ENCODE data around the gene KRTDAP. TPM values are rescaled to one million over a fixed set of nuclear protein-coding genes. Genes with fewer than 3 reads are reported as not detected.
A peak's percentile ranks its signal among the peaks of the same experiment; 100 is the strongest.

KRTDAP gene
- total RNA-seq, 1 donor from 2014 or later: not detected

DNA sequence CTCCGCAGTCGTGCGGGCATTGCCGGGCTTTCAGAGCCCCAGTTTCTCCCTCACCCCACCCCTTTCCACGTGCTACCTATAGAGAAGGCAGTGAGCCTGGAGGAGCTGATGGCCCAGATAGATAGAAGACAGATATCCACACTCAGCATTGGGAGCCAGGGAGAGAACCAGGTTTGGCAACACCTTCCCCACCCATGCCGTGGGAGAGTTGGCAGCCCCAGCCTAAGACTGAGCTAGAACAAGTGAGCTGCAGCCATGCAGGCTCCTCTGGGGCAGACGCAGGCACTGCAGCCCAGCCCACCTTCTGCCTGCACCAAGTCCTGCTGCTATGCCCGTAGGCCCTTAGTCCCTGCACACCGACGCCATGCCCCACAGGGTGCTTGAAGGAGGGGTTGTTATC is 10.3 kb upstream of the KRTDAP start:
- no peaks in the 10 kb centered on the region for H3K9me3 Mint-ChIP-seq (ENCODE audit: unreplicated experiment)
- peaks cover 3% of the 10 kb centered on the region for H3K27me3 ChIP-seq (ENCODE audit: insufficient read depth, low read length)
- H3K79me2 ChIP-seq (ENCODE audit: insufficient read depth, low read length): no peaks in the 10 kb centered on the region
- peaks cover 4% of the 10 kb centered on the region for H3K4me1 Mint-ChIP-seq (ENCODE audit: low read depth, unreplicated experiment)
- no peak overlapping the region for H3K4me3 ChIP-seq (ENCODE audit: insufficient read depth, low read depth, low read length)
- H3K27ac ChIP-seq (ENCODE audit: low read depth, low read length): no peak overlapping the region
- peaks cover 5% of the 10 kb centered on the region for H3K27me3 Mint-ChIP-seq (ENCODE audit: low read depth, unreplicated experiment)
- no peak overlapping the region for H3K4me3 Mint-ChIP-seq (ENCODE audit: unreplicated experiment)
- H3K4me2 ChIP-seq (ENCODE audit: low read length): no peak overlapping the region
- no peak overlapping the region for H3K9ac ChIP-seq (ENCODE audit: low read length)
- no peak for TF ChIP-seq EZH2 (IDR thresholded peaks at IDR 0.05; ENCODE audit: insufficient read depth, low read length)
- TF ChIP-seq, protein P1, sequence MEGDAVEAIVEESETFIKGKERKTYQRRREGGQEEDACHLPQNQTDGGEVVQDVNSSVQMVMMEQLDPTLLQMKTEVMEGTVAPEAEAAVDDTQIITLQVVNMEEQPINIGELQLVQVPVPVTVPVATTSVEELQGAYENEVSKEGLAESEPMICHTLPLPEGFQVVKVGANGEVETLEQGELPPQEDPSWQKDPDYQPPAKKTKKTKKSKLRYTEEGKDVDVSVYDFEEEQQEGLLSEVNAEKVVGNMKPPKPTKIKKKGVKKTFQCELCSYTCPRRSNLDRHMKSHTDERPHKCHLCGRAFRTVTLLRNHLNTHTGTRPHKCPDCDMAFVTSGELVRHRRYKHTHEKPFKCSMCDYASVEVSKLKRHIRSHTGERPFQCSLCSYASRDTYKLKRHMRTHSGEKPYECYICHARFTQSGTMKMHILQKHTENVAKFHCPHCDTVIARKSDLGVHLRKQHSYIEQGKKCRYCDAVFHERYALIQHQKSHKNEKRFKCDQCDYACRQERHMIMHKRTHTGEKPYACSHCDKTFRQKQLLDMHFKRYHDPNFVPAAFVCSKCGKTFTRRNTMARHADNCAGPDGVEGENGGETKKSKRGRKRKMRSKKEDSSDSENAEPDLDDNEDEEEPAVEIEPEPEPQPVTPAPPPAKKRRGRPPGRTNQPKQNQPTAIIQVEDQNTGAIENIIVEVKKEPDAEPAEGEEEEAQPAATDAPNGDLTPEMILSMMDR (IDR thresholded peaks at IDR 0.05; ENCODE audit: insufficient read depth, low read depth, low read length): no peak
- H3K27ac Mint-ChIP-seq (ENCODE audit: unreplicated experiment): peak overlapping the region; percentile 58
- H3K9me3 ChIP-seq (ENCODE audit: insufficient read depth, low read depth, low read length): no peaks in the 10 kb centered on the region
- no peaks in the 10 kb centered on the region for H3K4me1 ChIP-seq (ENCODE audit: insufficient read depth, low read length)
- H3K36me3 Mint-ChIP-seq (ENCODE audit: low read depth, unreplicated experiment): peaks cover 18% of the 10 kb centered on the region
- H4K20me1 ChIP-seq (ENCODE audit: insufficient read depth, low read length): no peaks in the 10 kb centered on the region
- H2AFZ ChIP-seq (ENCODE audit: low read depth, low read length): no peak overlapping the region
- FAIRE-seq: no peak
- no peaks in the 10 kb centered on the region for H3K36me3 ChIP-seq (ENCODE audit: insufficient read depth, low read length)
- DNase-seq (ENCODE audit: low read depth): no peak

DNA sequence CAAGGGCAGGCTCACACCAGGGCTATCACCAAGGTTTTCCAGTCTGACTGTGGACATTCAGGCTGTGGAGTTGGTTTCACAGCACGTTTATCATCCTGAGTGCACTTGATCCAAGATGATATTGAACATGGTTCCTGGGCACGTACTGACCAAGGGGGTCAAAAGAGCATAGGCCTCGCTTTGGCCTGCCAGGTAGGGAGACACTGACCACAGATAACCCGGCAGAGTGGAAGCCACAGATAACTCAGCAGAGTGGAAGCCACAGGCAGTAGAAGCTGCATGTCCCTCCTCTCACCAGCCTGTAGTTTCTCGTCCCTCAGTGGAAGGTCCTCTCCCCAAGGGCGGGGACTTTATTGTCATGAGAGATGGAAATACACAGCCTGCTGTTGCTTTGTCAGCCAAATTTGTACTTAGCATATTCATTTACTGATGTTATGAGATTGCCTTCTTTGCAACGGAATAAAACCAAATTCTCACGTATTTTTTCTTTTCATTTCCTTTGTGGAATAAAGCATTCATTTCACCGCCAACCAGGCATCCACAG is 8.8 kb upstream of the KRTDAP start:
- Histone ChIP-seq H3K9me3 (ENCODE audit: insufficient read depth, low read depth, low read length) (no peaks in the 10 kb centered on the region), H3K4me2 (ENCODE audit: low read length) (no peak overlapping the region), H3K27ac (ENCODE audit: low read depth, low read length) (no peak overlapping the region), H3K9ac (ENCODE audit: low read length) (no peak overlapping the region), H3K4me1 (ENCODE audit: insufficient read depth, low read length) (no peaks in the 10 kb centered on the region), H3K27me3 (ENCODE audit: insufficient read depth, low read length) (no peaks in the 10 kb centered on the region), H2AFZ (ENCODE audit: low read depth, low read length) (no peak overlapping the region), H4K20me1 (ENCODE audit: insufficient read depth, low read length) (no peaks in the 10 kb centered on the region), H3K79me2 (ENCODE audit: insufficient read depth, low read length) (no peaks in the 10 kb centered on the region), H3K36me3 (ENCODE audit: insufficient read depth, low read length) (no peaks in the 10 kb centered on the region), H3K4me3 (ENCODE audit: insufficient read depth, low read depth, low read length) (no peak overlapping the region)
- Mint-ChIP-seq H3K9me3 (ENCODE audit: unreplicated experiment) (no peaks in the 10 kb centered on the region), H3K4me3 (ENCODE audit: unreplicated experiment) (no peak overlapping the region), H3K4me1 (ENCODE audit: low read depth, unreplicated experiment) (peaks cover 4% of the 10 kb centered on the region), H3K36me3 (ENCODE audit: low read depth, unreplicated experiment) (peaks cover 15% of the 10 kb centered on the region), H3K27me3 (ENCODE audit: low read depth, unreplicated experiment) (peaks cover 8% of the 10 kb centered on the region), H3K27ac (ENCODE audit: unreplicated experiment) (no peak overlapping the region)
- DNase-seq (ENCODE audit: low read depth) (no peak), FAIRE-seq (no peak)
- no peak for TF ChIP-seq EZH2 (IDR thresholded peaks at IDR 0.05; ENCODE audit: insufficient read depth, low read length)
- TF ChIP-seq, protein P1 (IDR thresholded peaks at IDR 0.05; ENCODE audit: insufficient read depth, low read depth, low read length): no peak

GRCh38 chr19:35498220-35498619 is 8.0 kb upstream of the KRTDAP start:
- Mint-ChIP-seq H3K27ac (ENCODE audit: unreplicated experiment) (no peak overlapping the region), H3K9me3 (ENCODE audit: unreplicated experiment) (no peaks in the 10 kb centered on the region), H3K27me3 (ENCODE audit: low read depth, unreplicated experiment) (peaks cover 16% of the 10 kb centered on the region), H3K4me1 (ENCODE audit: low read depth, unreplicated experiment) (peaks cover 4% of the 10 kb centered on the region), H3K36me3 (ENCODE audit: low read depth, unreplicated experiment) (peaks cover 15% of the 10 kb centered on the region), H3K4me3 (ENCODE audit: unreplicated experiment) (no peak overlapping the region)
- Histone ChIP-seq H3K9ac (ENCODE audit: low read length) (no peak overlapping the region), H4K20me1 (ENCODE audit: insufficient read depth, low read length) (no peaks in the 10 kb centered on the region), H2AFZ (ENCODE audit: low read depth, low read length) (no peak overlapping the region), H3K27ac (ENCODE audit: low read depth, low read length) (no peak overlapping the region), H3K79me2 (ENCODE audit: insufficient read depth, low read length) (no peaks in the 10 kb centered on the region), H3K4me1 (ENCODE audit: insufficient read depth, low read length) (no peaks in the 10 kb centered on the region), H3K36me3 (ENCODE audit: insufficient read depth, low read length) (no peaks in the 10 kb centered on the region), H3K4me2 (ENCODE audit: low read length) (no peak overlapping the region), H3K27me3 (ENCODE audit: insufficient read depth, low read length) (no peaks in the 10 kb centered on the region), H3K4me3 (ENCODE audit: insufficient read depth, low read depth, low read length) (no peak overlapping the region), H3K9me3 (ENCODE audit: insufficient read depth, low read depth, low read length) (no peaks in the 10 kb centered on the region)
- no peak for TF ChIP-seq EZH2 (IDR thresholded peaks at IDR 0.05; ENCODE audit: insufficient read depth, low read length)
- TF ChIP-seq, protein P1 (IDR thresholded peaks at IDR 0.05; ENCODE audit: insufficient read depth, low read depth, low read length): no peak
- no peak for FAIRE-seq
- no peak for DNase-seq (ENCODE audit: low read depth)

Data from astrocyte (in vitro differentiated cells and primary cell).